A673 (cell line): ENCODE data around the gene CTTNBP2. TPM values are rescaled to one million over a fixed set of nuclear protein-coding genes. Genes with fewer than 3 reads are reported as not detected.

Experiments
- BruUV-seq: library from RNA; stranded (reverse); fragments of 400-500 nt; replicated peaks from 2 replicates; lab custom pipeline; 2021; lab: Mats Ljungman, UMichigan
- CTCF ChIA-PET: fragments of 300-600 bp; sonication (Branson Sonifier 250); formaldehyde crosslinking; loops from one replicate; lab custom pipeline; 2022; ENCODE audit warnings: antibody characterized with exemption; lab: Charles Lee
- POLR2A ChIA-PET: fragments of 300-600 bp; sonication (Branson Sonifier 250); formaldehyde crosslinking; loops from one replicate; lab custom pipeline; 2022; ENCODE audit warnings: antibody characterized with exemption; ENCODE audit not compliant: low non-redundant PET; lab: Charles Lee
- DNase-seq: peaks from one replicate; pipeline ENCODE4 v3.0.0-alpha.2; 2015; ENCODE audit warnings: low spot score
- H3K27ac ChIP-seq: fragments of 200-600 bp; sonication (generic); 2 replicates; pipeline ENCODE4 v1.5.1; 2016; ENCODE audit warnings: mixed run types, low read depth, mild to moderate bottlenecking, mixed read lengths, antibody characterized with exemption, low read length; ENCODE audit not compliant: poor library complexity, severe bottlenecking
- H3K27me3 ChIP-seq: fragments of 200-600 bp; sonication (generic); replicated peaks from 2 replicates; pipeline ENCODE4 v1.6.1; 2017; ENCODE audit warnings: mixed run types, low read depth, mild to moderate bottlenecking, mixed read lengths, antibody characterized with exemption, low read length; ENCODE audit not compliant: insufficient read depth, poor library complexity
- H3K36me3 ChIP-seq: fragments of 200-600 bp; sonication (generic); 2 replicates; pipeline ENCODE4 v1.6.1; 2016; ENCODE audit warnings: mixed run types, mild to moderate bottlenecking, mixed read lengths, antibody characterized with exemption, low read length; ENCODE audit not compliant: insufficient read depth, poor library complexity, severe bottlenecking
- H3K4me1 ChIP-seq: fragments of 200-600 bp; sonication (generic); 2 replicates; pipeline ENCODE4 v1.6.1; 2017; ENCODE audit warnings: mixed run types, mild to moderate bottlenecking, mixed read lengths, antibody characterized with exemption, low read length; ENCODE audit not compliant: insufficient read depth, poor library complexity, severe bottlenecking
- H3K4me3 ChIP-seq: fragments of 200-600 bp; sonication (generic); 2 replicates; pipeline ENCODE4 v1.5.1; 2016; ENCODE audit warnings: low read depth, mixed run types, mild to moderate bottlenecking, mixed read lengths, low read length; ENCODE audit not compliant: poor library complexity, severe bottlenecking
- H3K9me3 ChIP-seq: fragments of 200-600 bp; sonication (generic); 2 replicates; pipeline ENCODE4 v1.6.1; 2016; ENCODE audit warnings: mixed run types, low read depth, mild to moderate bottlenecking, mixed read lengths, antibody characterized with exemption, low read length; ENCODE audit not compliant: poor library complexity, severe bottlenecking
- EZH2 ChIP-seq: fragments of 200-600 bp; sonication (generic); IDR thresholded peaks from 2 replicates; pipeline ENCODE4 v1.6.1; 2017; ENCODE audit warnings: borderline replicate concordance, low read depth, mild to moderate bottlenecking, mixed read lengths, antibody characterized with exemption, low read length; ENCODE audit not compliant: poor library complexity, severe bottlenecking
- intact Hi-C: fragments of 100-400 bp; cut with micrococcal nuclease; formaldehyde crosslinking; loops from one replicate; pipeline ENCODE4 v1.10.0; 2022; ENCODE audit not compliant: unreplicated experiment
- total RNA-seq: library from RNA; stranded (reverse); gene quantifications from 2 replicates; pipeline ENCODE4 v1.2.3, GENCODE V29; 2021
- TF ChIP-seq, protein P1 (sequence below): fragments of 300-800, 200-600 bp; sonication (generic); conservative IDR thresholded peaks from 2 replicates; pipeline ENCODE4 v1.5.1; 2017; ENCODE audit warnings: low read depth, mild to moderate bottlenecking, antibody characterized with exemption, low read length, moderate library complexity, mixed read lengths

The CTTNBP2 gene
- total RNA-seq, 1 experiment from 2014 or later: 21.8 TPM

DNA sequence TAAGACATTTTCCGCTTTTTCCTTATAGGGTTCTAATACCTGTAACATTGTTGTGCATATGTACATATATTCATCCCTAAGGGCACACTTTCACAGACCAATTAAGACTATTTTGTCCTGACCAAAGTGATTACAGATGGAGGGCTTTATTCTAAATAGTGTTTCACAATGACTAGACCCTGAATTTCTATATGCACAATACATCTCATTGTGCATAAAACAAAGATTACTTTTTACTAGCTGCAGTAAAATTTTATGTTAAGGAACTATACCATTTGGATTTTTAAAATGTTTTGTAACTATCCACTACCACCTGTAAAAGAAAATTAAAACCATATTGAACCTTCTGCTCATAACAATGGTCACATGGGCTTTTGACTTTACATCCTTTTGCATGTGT, 87.8 kb downstream of the CTTNBP2 start:
- H3K36me3 ChIP-seq: no peaks in the 10 kb centered on the region
- no peaks in the 10 kb centered on the region for H3K27me3 ChIP-seq
- H3K4me1 ChIP-seq: no peaks in the 10 kb centered on the region
- POLR2A ChIA-PET: no interaction called here
- intact Hi-C loops: no loop called here
- TF ChIP-seq, protein P1, sequence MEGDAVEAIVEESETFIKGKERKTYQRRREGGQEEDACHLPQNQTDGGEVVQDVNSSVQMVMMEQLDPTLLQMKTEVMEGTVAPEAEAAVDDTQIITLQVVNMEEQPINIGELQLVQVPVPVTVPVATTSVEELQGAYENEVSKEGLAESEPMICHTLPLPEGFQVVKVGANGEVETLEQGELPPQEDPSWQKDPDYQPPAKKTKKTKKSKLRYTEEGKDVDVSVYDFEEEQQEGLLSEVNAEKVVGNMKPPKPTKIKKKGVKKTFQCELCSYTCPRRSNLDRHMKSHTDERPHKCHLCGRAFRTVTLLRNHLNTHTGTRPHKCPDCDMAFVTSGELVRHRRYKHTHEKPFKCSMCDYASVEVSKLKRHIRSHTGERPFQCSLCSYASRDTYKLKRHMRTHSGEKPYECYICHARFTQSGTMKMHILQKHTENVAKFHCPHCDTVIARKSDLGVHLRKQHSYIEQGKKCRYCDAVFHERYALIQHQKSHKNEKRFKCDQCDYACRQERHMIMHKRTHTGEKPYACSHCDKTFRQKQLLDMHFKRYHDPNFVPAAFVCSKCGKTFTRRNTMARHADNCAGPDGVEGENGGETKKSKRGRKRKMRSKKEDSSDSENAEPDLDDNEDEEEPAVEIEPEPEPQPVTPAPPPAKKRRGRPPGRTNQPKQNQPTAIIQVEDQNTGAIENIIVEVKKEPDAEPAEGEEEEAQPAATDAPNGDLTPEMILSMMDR: no peak
- no peak for TF ChIP-seq EZH2
- no peak overlapping the region for H3K4me3 ChIP-seq
- DNase-seq: no peak
- BruUV-seq: no TSS peak
- no peak overlapping the region for H3K27ac ChIP-seq
- no peaks in the 10 kb centered on the region for H3K9me3 ChIP-seq
- CTCF ChIA-PET: no interaction called here

DNA sequence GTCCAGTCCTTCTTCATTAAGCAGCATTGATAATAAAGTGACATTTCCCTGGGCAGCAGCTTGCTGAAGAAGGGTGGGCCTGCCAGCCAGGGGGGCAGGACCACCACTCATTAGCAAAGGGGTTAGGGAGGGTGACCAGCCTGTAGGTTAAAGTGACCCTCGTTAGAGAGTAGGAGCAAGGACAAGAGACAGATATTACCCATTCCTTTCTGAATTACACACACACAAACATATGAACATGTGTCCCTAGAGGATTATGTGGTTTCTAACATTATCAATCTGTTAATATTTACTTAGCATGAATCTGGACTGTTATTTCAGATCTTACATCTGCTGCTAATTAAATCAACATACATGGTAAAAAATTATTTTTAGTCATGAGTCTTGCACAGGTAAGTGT, 88.9 kb downstream of the CTTNBP2 start:
- Histone ChIP-seq H3K4me1 (no peaks in the 10 kb centered on the region), H3K27ac (no peak overlapping the region), H3K9me3 (no peaks in the 10 kb centered on the region), H3K4me3 (no peak overlapping the region), H3K36me3 (no peaks in the 10 kb centered on the region), H3K27me3 (no peaks in the 10 kb centered on the region)
- DNase-seq: no peak
- BruUV-seq: no TSS peak
- POLR2A ChIA-PET: no interaction called here
- TF ChIP-seq, protein P1: no peak
- TF ChIP-seq EZH2: no peak
- CTCF ChIA-PET: no interaction called here
- intact Hi-C loops: no loop called here

DNA sequence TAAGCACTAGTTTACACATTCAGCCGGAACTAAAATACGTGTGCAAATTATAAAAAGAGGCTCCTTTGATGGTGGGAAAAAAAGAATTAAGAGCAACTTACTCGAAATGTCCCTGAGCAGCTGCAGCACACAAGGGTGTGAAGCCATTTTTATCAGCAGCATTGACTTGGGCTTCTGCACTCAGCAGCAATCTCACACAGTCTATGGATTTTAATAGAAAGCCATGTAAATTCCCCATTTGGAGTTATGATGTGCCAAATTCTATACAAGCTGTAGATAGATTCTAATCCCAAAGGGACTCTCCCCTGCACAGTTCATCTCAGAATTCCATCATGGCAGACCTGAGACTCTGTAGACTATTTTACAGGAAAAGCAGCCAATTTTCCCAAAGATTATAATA, 90.5 kb downstream of the CTTNBP2 start:
- no peak overlapping the region for H3K4me3 ChIP-seq
- H3K36me3 ChIP-seq: no peaks in the 10 kb centered on the region
- H3K4me1 ChIP-seq: no peaks in the 10 kb centered on the region
- TF ChIP-seq EZH2: no peak
- TF ChIP-seq, protein P1: no peak
- no peak overlapping the region for H3K27ac ChIP-seq
- POLR2A ChIA-PET: no interaction called here
- no peak for DNase-seq
- no peaks in the 10 kb centered on the region for H3K27me3 ChIP-seq
- intact Hi-C loops: no loop called here
- CTCF ChIA-PET: no interaction called here
- no TSS peak for BruUV-seq
- no peaks in the 10 kb centered on the region for H3K9me3 ChIP-seq
